HEK293 (cell line): Measurements from ENCODE around the gene GARRE1.

Experiments used
- ATF2 ChIP-seq: fragments of 450-650 bp; formaldehyde crosslinking; IDR thresholded peaks from 2 replicates; pipeline ENCODE4 v1.5.1; 2016; ENCODE audit warnings: missing biosample characterization, missing genetic modification characterization, low read depth
- HOXC10 ChIP-seq: sonication (generic); formaldehyde crosslinking; IDR thresholded peaks from 2 replicates; pipeline ENCODE4 v1.8.1; 2023; ENCODE audit warnings: mild to moderate bottlenecking, missing genetic modification reagents
- OVOL3 ChIP-seq: fragments of 450-650 bp; formaldehyde crosslinking; IDR thresholded peaks from 2 replicates; pipeline ENCODE4 v1.5.1; 2016; ENCODE audit warnings: missing biosample characterization, missing genetic modification characterization
- PRDM10 ChIP-seq: fragments of 450-650 bp; formaldehyde crosslinking; IDR thresholded peaks from 2 replicates; pipeline ENCODE4 v1.5.1; 2016; ENCODE audit warnings: missing biosample characterization, missing genetic modification characterization
- SALL2 ChIP-seq: fragments of 450-650 bp; formaldehyde crosslinking; IDR thresholded peaks from 2 replicates; pipeline ENCODE4 v1.5.0; 2017; ENCODE audit warnings: missing biosample characterization, mild to moderate bottlenecking, missing genetic modification characterization, borderline replicate concordance
- YY2 ChIP-seq: fragments of 450-650 bp; formaldehyde crosslinking; IDR thresholded peaks from 2 replicates; pipeline ENCODE4 v1.5.1; 2016; ENCODE audit warnings: missing biosample characterization, missing genetic modification characterization
- ZFHX2 ChIP-seq: fragments of 450-650 bp; formaldehyde crosslinking; conservative IDR thresholded peaks from 2 replicates; pipeline ENCODE4 v1.5.1; 2016; ENCODE audit warnings: missing biosample characterization, missing genetic modification characterization
- ZFP69B ChIP-seq: fragments of 450-650 bp; formaldehyde crosslinking; IDR thresholded peaks from 2 replicates; pipeline ENCODE4 v1.5.1; 2016; ENCODE audit warnings: missing biosample characterization, missing genetic modification characterization
- ZNF146 ChIP-seq: fragments of 450-650 bp; formaldehyde crosslinking; IDR thresholded peaks from 2 replicates; pipeline ENCODE4 v1.5.1; 2016; ENCODE audit warnings: missing biosample characterization, missing genetic modification characterization
- ZNF169 ChIP-seq: fragments of 450-650 bp; formaldehyde crosslinking; IDR thresholded peaks from 2 replicates; pipeline ENCODE4 v1.5.1; 2016; ENCODE audit warnings: missing biosample characterization, missing genetic modification characterization
- ZNF184 ChIP-seq: fragments of 450-650 bp; IDR thresholded peaks from 2 replicates; pipeline ENCODE4 v1.5.1; 2018; ENCODE audit warnings: missing biosample characterization, mild to moderate bottlenecking, missing genetic modification characterization
- ZNF211 ChIP-seq: fragments of 450-650 bp; formaldehyde crosslinking; IDR thresholded peaks from 2 replicates; pipeline ENCODE4 v1.5.1; 2016; ENCODE audit warnings: low read depth, missing biosample characterization, missing genetic modification characterization
- ZNF324 ChIP-seq: fragments of 450-650 bp; formaldehyde crosslinking; IDR thresholded peaks from 2 replicates; pipeline ENCODE4 v1.5.1; 2016; ENCODE audit warnings: missing biosample characterization, missing genetic modification characterization
- ZNF341 ChIP-seq: fragments of 450-650 bp; formaldehyde crosslinking; IDR thresholded peaks from 2 replicates; pipeline ENCODE4; 2016; ENCODE audit warnings: low read depth, missing biosample characterization, missing genetic modification characterization
- ZNF391 ChIP-seq: fragments of 450-650 bp; formaldehyde crosslinking; IDR thresholded peaks from 2 replicates; pipeline ENCODE4 v1.5.1; 2016; ENCODE audit warnings: low read depth, missing biosample characterization, missing genetic modification characterization, borderline replicate concordance
- ZNF404 ChIP-seq: fragments of 450-650 bp; formaldehyde crosslinking; IDR thresholded peaks from 2 replicates; pipeline ENCODE4 v1.5.1; 2017; ENCODE audit warnings: missing biosample characterization, missing genetic modification characterization
- ZNF473 ChIP-seq: fragments of 450-650 bp; formaldehyde crosslinking; IDR thresholded peaks from 2 replicates; pipeline ENCODE4 v1.5.1; 2017; ENCODE audit warnings: missing biosample characterization, missing genetic modification characterization
- ZNF513 ChIP-seq: fragments of 450-650 bp; IDR thresholded peaks from 2 replicates; pipeline ENCODE4 v1.5.1; 2018; ENCODE audit warnings: missing biosample characterization, missing genetic modification characterization
- ZNF558 ChIP-seq: fragments of 450-650 bp; formaldehyde crosslinking; IDR thresholded peaks from 2 replicates; pipeline ENCODE4 v1.5.1; 2016; ENCODE audit warnings: missing biosample characterization, missing genetic modification characterization
- ZNF561 ChIP-seq: fragments of 450-650 bp; IDR thresholded peaks from 2 replicates; pipeline ENCODE4 v1.5.1; 2018; ENCODE audit warnings: missing biosample characterization, missing genetic modification characterization, borderline replicate concordance
- ZNF571 ChIP-seq: fragments of 450-650 bp; formaldehyde crosslinking; IDR thresholded peaks from 2 replicates; pipeline ENCODE4 v1.5.0; 2017; ENCODE audit warnings: missing biosample characterization, missing genetic modification characterization
- ZNF658 ChIP-seq: fragments of 450-650 bp; formaldehyde crosslinking; IDR thresholded peaks from 2 replicates; pipeline ENCODE4; 2016; ENCODE audit warnings: missing biosample characterization, missing genetic modification characterization
- ZNF664 ChIP-seq: fragments of 450-650 bp; formaldehyde crosslinking; IDR thresholded peaks from 2 replicates; pipeline ENCODE4 v1.5.1; 2016; ENCODE audit warnings: missing biosample characterization, missing genetic modification characterization
- ZNF76 ChIP-seq: fragments of 450-650 bp; formaldehyde crosslinking; IDR thresholded peaks from 2 replicates; pipeline ENCODE4; 2016; ENCODE audit warnings: low read depth, missing biosample characterization, missing genetic modification characterization, borderline replicate concordance
- ZNF830 ChIP-seq: fragments of 450-650 bp; IDR thresholded peaks from 2 replicates; pipeline ENCODE4 v1.5.0; 2018; ENCODE audit warnings: missing biosample characterization, missing genetic modification characterization, low read depth, mild to moderate bottlenecking, moderate library complexity
- ZSCAN4 ChIP-seq: fragments of 450-650 bp; formaldehyde crosslinking; IDR thresholded peaks from 2 replicates; pipeline ENCODE4 v1.5.1; 2017; ENCODE audit warnings: missing biosample characterization, missing genetic modification characterization
- TF ChIP-seq, protein P1 (sequence below): fragments of 450-650 bp; formaldehyde crosslinking; IDR thresholded peaks from 2 replicates; pipeline ENCODE4 v1.5.1; 2016; ENCODE audit warnings: missing biosample characterization, missing genetic modification characterization

The GARRE1 gene

GRCh38 chr19:34259367-34260095 lies 5.2 kb downstream of the GARRE1 start (continued):
- TF ChIP-seq ZNF324 (tag by site-specific recombination) (peak; percentile 90), OVOL3 (0 out of 2 replicates have a peak, but pooled peaks have one; percentile 40), YY2 (no peak), ZNF830 (tag by site-specific recombination) (no peak), ZNF391 (no peak), HOXC10 (CRISPR knock-in tag) (no peak), ZFP69B (tag by site-specific recombination) (peak; percentile 52), ZNF404 (no peak), ZNF184 (no peak), ZNF169 (no peak), ZFHX2 (tag by site-specific recombination) (no peak), ZNF571 (tag by site-specific recombination) (no peak), PRDM10 (tag by site-specific recombination) (peak; percentile 99), SALL2 (tag by site-specific recombination) (no peak), ZSCAN4 (no peak), ZNF664 (no peak), ZNF658 (tag by site-specific recombination) (no peak), ZNF76 (tag by site-specific recombination) (0 out of 2 replicates have a peak, but pooled peaks have one; percentile 59), ATF2 (tag by site-specific recombination) (no peak), ZNF341 (tag by site-specific recombination) (no peak), ZNF561 (tag by site-specific recombination) (no peak), ZNF211 (tag by site-specific recombination) (no peak), ZNF146 (tag by site-specific recombination) (no peak), ZNF558 (no peak; the same call in 1 of the 2 replicates), ZNF513 (tag by site-specific recombination) (no peak), ZNF473 (tag by site-specific recombination) (no peak)
- TF ChIP-seq, protein P1, sequence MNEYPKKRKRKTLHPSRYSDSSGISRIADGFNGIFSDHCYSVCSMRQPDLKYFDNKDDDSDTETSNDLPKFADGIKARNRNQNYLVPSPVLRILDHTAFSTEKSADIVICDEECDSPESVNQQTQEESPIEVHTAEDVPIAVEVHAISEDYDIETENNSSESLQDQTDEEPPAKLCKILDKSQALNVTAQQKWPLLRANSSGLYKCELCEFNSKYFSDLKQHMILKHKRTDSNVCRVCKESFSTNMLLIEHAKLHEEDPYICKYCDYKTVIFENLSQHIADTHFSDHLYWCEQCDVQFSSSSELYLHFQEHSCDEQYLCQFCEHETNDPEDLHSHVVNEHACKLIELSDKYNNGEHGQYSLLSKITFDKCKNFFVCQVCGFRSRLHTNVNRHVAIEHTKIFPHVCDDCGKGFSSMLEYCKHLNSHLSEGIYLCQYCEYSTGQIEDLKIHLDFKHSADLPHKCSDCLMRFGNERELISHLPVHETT (tag by site-specific recombination), result peak; percentile 82; the same call in 1 of the 2 replicates
